MCF 10A (cell line): ENCODE measurements around the gene ARHGEF12. TPM values are rescaled to one million over a fixed set of nuclear protein-coding genes. Genes with fewer than 3 reads are reported as not detected.

Source experiments
- BruUV-seq: library from RNA; stranded (reverse); fragments of 400-500 nt; replicated peaks from 2 replicates; lab custom pipeline; 2021; lab: Mats Ljungman, UMichigan
- CTCF ChIA-PET: fragments of 300-600 bp; sonication (Branson Sonifier 250); formaldehyde crosslinking; extraction: SDS; loops from one replicate; lab custom pipeline; 2021; ENCODE audit warnings: antibody characterized with exemption, inconsistent platforms; lab: Yijun Ruan, JAX
- POLR2A ChIA-PET: fragments of 300-600, 350-650 bp; sonication (Branson Sonifier 250); formaldehyde crosslinking; extraction: SDS; loops from one replicate; lab custom pipeline; 2020; ENCODE audit warnings: antibody characterized with exemption, inconsistent platforms; lab: Yijun Ruan, JAX
- DNase-seq: peaks from one replicate; pipeline ENCODE4 v3.0.0-alpha.2; 2018; ENCODE audit not compliant: unreplicated experiment
- H3K27ac Mint-ChIP-seq: one replicate; pipeline ENCODE4 v1.8.0; 2022; ENCODE audit warnings: mild to moderate bottlenecking, low read depth, mixed read lengths; ENCODE audit not compliant: unreplicated experiment
- H3K27me3 Mint-ChIP-seq: one replicate; pipeline ENCODE4 v1.8.0; 2022; ENCODE audit warnings: mixed read lengths; ENCODE audit not compliant: insufficient read depth, unreplicated experiment
- H3K36me3 Mint-ChIP-seq: one replicate; pipeline ENCODE4 v1.8.0; 2022; ENCODE audit warnings: mild to moderate bottlenecking, moderate library complexity, mixed read lengths; ENCODE audit not compliant: insufficient read depth, unreplicated experiment
- H3K4me1 Mint-ChIP-seq: one replicate; pipeline ENCODE4 v1.8.0; 2022; ENCODE audit warnings: mixed read lengths; ENCODE audit not compliant: insufficient read depth, unreplicated experiment
- H3K4me3 Mint-ChIP-seq: one replicate; pipeline ENCODE4 v1.8.0; 2022; ENCODE audit warnings: mild to moderate bottlenecking, moderate library complexity, mixed read lengths; ENCODE audit not compliant: unreplicated experiment
- H3K9me3 Mint-ChIP-seq: one replicate; pipeline ENCODE4 v1.8.0; 2022; ENCODE audit warnings: mixed read lengths; ENCODE audit not compliant: unreplicated experiment
- CTCF ChIP-seq: fragments of 200-600 bp; IDR thresholded peaks from one replicate; pipeline ENCODE4 v1.8.0; 2022; ENCODE audit warnings: antibody characterized with exemption, mild to moderate bottlenecking; ENCODE audit not compliant: unreplicated experiment
- intact Hi-C: fragments of 100-400 bp; cut with micrococcal nuclease; formaldehyde crosslinking; loops from 2 replicates; pipeline ENCODE4 v1.14.1; 2022
- total RNA-seq: library from RNA; stranded (reverse); gene quantifications from 2 replicates; pipeline ENCODE4 v1.2.3, GENCODE V29; 2022

Gene ARHGEF12
- total RNA-seq, 1 experiment from 2014 or later: 61.2 TPM

GRCh38 chr11:120384476-120384875 is 48.3 kb downstream of the ARHGEF12 start:
- DNase-seq: no peak
- H3K36me3 Mint-ChIP-seq: peaks cover 4% of the 10 kb centered on the region
- H3K27me3 Mint-ChIP-seq: no peaks in the 10 kb centered on the region
- POLR2A ChIA-PET: interaction anchor here (0.9 to 2.6 kb wide), 3 partner anchors 8 to 44 kb away, joined by 3 to 13 read pairs (median 12); no protein-coding TSS in a partner anchor
- intact Hi-C loops: no loop called here
- BruUV-seq: no TSS peak
- peaks cover 27% of the 10 kb centered on the region for H3K4me1 Mint-ChIP-seq
- H3K4me3 Mint-ChIP-seq: no peak overlapping the region
- no peak for TF ChIP-seq CTCF
- H3K9me3 Mint-ChIP-seq: peaks cover 5% of the 10 kb centered on the region
- no peak overlapping the region for H3K27ac Mint-ChIP-seq
- CTCF ChIA-PET: interaction anchor here (1.0 kb wide), 1 partner anchor 47 kb away, joined by 4 read pairs; no protein-coding TSS in a partner anchor

GRCh38 chr11:120385110-120385509 is 48.9 kb downstream of the ARHGEF12 start:
- intact Hi-C loops: no loop called here
- BruUV-seq: no TSS peak
- ChIA-PET CTCF (interaction anchor here (0.7 to 0.8 kb wide), 2 partner anchors 12 to 48 kb away, joined by 3 to 4 read pairs; no protein-coding TSS in a partner anchor), POLR2A (interaction anchor here (0.8 to 2.3 kb wide), 6 partner anchors 10 to 48 kb away, joined by 3 to 16 read pairs (median 3); partner anchors contain the start of gene ARHGEF12)
- Mint-ChIP-seq H3K27ac (no peak overlapping the region), H3K27me3 (no peaks in the 10 kb centered on the region), H3K4me1 (peaks cover 27% of the 10 kb centered on the region), H3K9me3 (peaks cover 5% of the 10 kb centered on the region), H3K4me3 (no peak overlapping the region), H3K36me3 (peaks cover 4% of the 10 kb centered on the region)
- no peak for DNase-seq
- no peak for TF ChIP-seq CTCF

GRCh38 chr11:120385655-120386054 is 49.4 kb downstream of the ARHGEF12 start:
- ChIA-PET POLR2A (interaction anchor here (0.8 to 2.3 kb wide), 7 partner anchors 10 to 257 kb away, joined by 3 to 16 read pairs (median 3); partner anchors contain the start of gene ARHGEF12), CTCF (interaction anchor here (0.7 to 0.8 kb wide), 2 partner anchors 11 to 48 kb away, joined by 3 to 4 read pairs; no protein-coding TSS in a partner anchor)
- Mint-ChIP-seq H3K9me3 (peaks cover 5% of the 10 kb centered on the region), H3K27me3 (no peaks in the 10 kb centered on the region), H3K27ac (no peak overlapping the region), H3K36me3 (peaks cover 4% of the 10 kb centered on the region), H3K4me3 (no peak overlapping the region), H3K4me1 (peaks cover 26% of the 10 kb centered on the region)
- intact Hi-C loops: no loop called here
- DNase-seq: no peak
- no TSS peak for BruUV-seq
- TF ChIP-seq CTCF: no peak

GRCh38 chr11:120386318-120386717 is 50.1 kb downstream of the ARHGEF12 start:
- Mint-ChIP-seq H3K9me3 (peaks cover 5% of the 10 kb centered on the region), H3K36me3 (peaks cover 3% of the 10 kb centered on the region), H3K4me1 (peaks cover 19% of the 10 kb centered on the region), H3K4me3 (no peak overlapping the region), H3K27ac (no peak overlapping the region), H3K27me3 (no peaks in the 10 kb centered on the region)
- no peak for TF ChIP-seq CTCF
- ChIA-PET POLR2A (interaction anchor here (0.6 to 2.3 kb wide), 6 partner anchors 10 to 258 kb away, joined by 3 to 16 read pairs (median 4); partner anchors contain the start of gene ARHGEF12), CTCF (no interaction called here)
- intact Hi-C loops: no loop called here
- DNase-seq: no peak
- BruUV-seq: no TSS peak
